Neural cell (in vitro differentiated cells): ENCODE results near the gene LTN1. TPM values are rescaled to one million over a fixed set of nuclear protein-coding genes. Genes with fewer than 3 reads are reported as not detected.
"Not testable (repeated sequence)": the region's sequence is repeated elsewhere in the genome, so short reads cannot be mapped to it uniquely, and the experiment has no call there.

Experiments used
- H2AFZ ChIP-seq: fragments of 200-600, 300-800 bp; sonication (generic), shearing (Covaris generic); 2 replicates; pipeline ENCODE4 v1.6.0; 2014; ENCODE audit warnings: low read depth, mild to moderate bottlenecking, antibody characterized with exemption, low read length, moderate library complexity
- H3F3A ChIP-seq: fragments of 200-600 bp; shearing (Covaris generic); 2 replicates; pipeline ENCODE4 v1.6.1; 2016; ENCODE audit warnings: mild to moderate bottlenecking, moderate library complexity, mixed read lengths, antibody characterized with exemption, low read length; ENCODE audit not compliant: insufficient read depth, poor library complexity, severe bottlenecking
- H3K27ac ChIP-seq: fragments of 200-600, 300-800 bp; sonication (generic), shearing (Covaris generic); 2 replicates; pipeline ENCODE4 v1.5.1; 2014; ENCODE audit warnings: mild to moderate bottlenecking, low read length, moderate library complexity
- H3K27me3 ChIP-seq: fragments of 300-800, 200-600 bp; sonication (generic), shearing (Covaris generic); 2 replicates; pipeline ENCODE4 v1.6.0; 2014; ENCODE audit warnings: mild to moderate bottlenecking, low read depth, low read length, moderate library complexity; ENCODE audit not compliant: insufficient read depth
- H3K36me3 ChIP-seq: fragments of 300-800, 200-600 bp; sonication (generic), shearing (Covaris generic); 2 replicates; pipeline ENCODE4 v1.5.1; 2014; ENCODE audit warnings: mild to moderate bottlenecking, antibody characterized with exemption, low read length, moderate library complexity; ENCODE audit not compliant: insufficient read depth
- H3K4me2 ChIP-seq: fragments of 300-800, 200-600 bp; sonication (generic), shearing (Covaris generic); 2 replicates; pipeline ENCODE4 v1.6.0; 2014; ENCODE audit warnings: mild to moderate bottlenecking, low read length
- H3K4me3 ChIP-seq: fragments of 300-800, 200-600 bp; sonication (generic), shearing (Covaris generic); 2 replicates; pipeline ENCODE4 v1.5.1; 2014; ENCODE audit warnings: mild to moderate bottlenecking, low read length, moderate library complexity
- H3K79me2 ChIP-seq: fragments of 200-600 bp; shearing (Covaris generic); replicated peaks from 2 replicates; pipeline ENCODE4 v1.6.0; 2014; ENCODE audit warnings: mild to moderate bottlenecking, low read length, moderate library complexity; ENCODE audit not compliant: insufficient read depth
- H3K9ac ChIP-seq: fragments of 300-800, 200-600 bp; sonication (generic), shearing (Covaris generic); 2 replicates; pipeline ENCODE4 v1.6.1; 2016; ENCODE audit warnings: mild to moderate bottlenecking, low read length, mixed read lengths
- H3K9me2 ChIP-seq: fragments of 200-600 bp; shearing (Covaris generic); 2 replicates; pipeline ENCODE4 v1.6.1; 2016; ENCODE audit warnings: mild to moderate bottlenecking, low read length, mixed read lengths; ENCODE audit not compliant: insufficient read depth
- H3K9me3 ChIP-seq: fragments of 200-600, 300-800 bp; sonication (generic), shearing (Covaris generic); 2 replicates; pipeline ENCODE4 v1.6.1; 2016; ENCODE audit warnings: mild to moderate bottlenecking, mixed run types, low read length, moderate library complexity, mixed read lengths
- H4K20me1 ChIP-seq: fragments of 200-600 bp; shearing (Covaris generic); 2 replicates; pipeline ENCODE4 v1.6.1; 2016; ENCODE audit warnings: mild to moderate bottlenecking, mixed run types; ENCODE audit not compliant: insufficient read depth
- CTCF ChIP-seq: fragments of 450-650 bp; IDR thresholded peaks from 2 replicates; pipeline ENCODE4 v1.5.1; 2014; ENCODE audit warnings: antibody characterized with exemption, mild to moderate bottlenecking, moderate library complexity; ENCODE audit not compliant: poor library complexity, severe bottlenecking
- EP300 ChIP-seq: fragments of 450-650 bp; conservative IDR thresholded peaks from 2 replicates; pipeline ENCODE4 v1.6.1; 2014; ENCODE audit warnings: antibody characterized with exemption, mild to moderate bottlenecking, moderate library complexity; ENCODE audit not compliant: poor library complexity, severe bottlenecking
- EZH2 ChIP-seq: fragments of 200-600, 300-800 bp; shearing (Covaris generic), sonication (generic); IDR thresholded peaks from 2 replicates; pipeline ENCODE4 v1.6.1; 2014; ENCODE audit warnings: antibody characterized with exemption, low read length, borderline replicate concordance, mild to moderate bottlenecking; ENCODE audit not compliant: insufficient read depth, poor library complexity, severe bottlenecking
- MXI1 ChIP-seq: fragments of 450-650 bp; conservative IDR thresholded peaks from 2 replicates; pipeline ENCODE4 v1.6.1; 2014; ENCODE audit warnings: antibody characterized with exemption, mild to moderate bottlenecking; ENCODE audit not compliant: poor library complexity, severe bottlenecking
- POLR2AphosphoS5 ChIP-seq: IDR thresholded peaks from 2 replicates; pipeline ENCODE4 v1.6.1; 2012
- RAD21 ChIP-seq: fragments of 450-650 bp; conservative IDR thresholded peaks from 2 replicates; pipeline ENCODE4 v1.6.1; 2014; ENCODE audit warnings: antibody characterized with exemption, mild to moderate bottlenecking, moderate library complexity
- REST ChIP-seq: IDR thresholded peaks from 2 replicates; pipeline ENCODE4 v1.6.1; 2012; ENCODE audit warnings: borderline replicate concordance
- SMC3 ChIP-seq: fragments of 450-650 bp; conservative IDR thresholded peaks from 2 replicates; pipeline ENCODE4 v1.6.1; 2014; ENCODE audit warnings: antibody characterized with exemption, mild to moderate bottlenecking, moderate library complexity; ENCODE audit not compliant: poor library complexity
- TAF1 ChIP-seq: IDR thresholded peaks from 2 replicates; pipeline ENCODE4 v1.6.1; 2012; ENCODE audit warnings: low read depth
- polyA plus RNA-seq: library from polyadenylated mRNA; depleted of rRNA; stranded (reverse); fragments of >200 nt; gene quantifications from 2 replicates; pipeline ENCODE4 v1.2.3, GENCODE V29; 2014

Gene LTN1
- polyA plus RNA-seq, 1 donor from 2014 or later, result 62.1 TPM

GRCh38 chr21:28932717-28933116, 60.0 kb downstream of the LTN1 start:
- peaks cover 11% of the 10 kb centered on the region for H3K36me3 ChIP-seq
- H3K4me3 ChIP-seq, result no peak overlapping the region
- H3K9ac ChIP-seq, result no peak overlapping the region
- H4K20me1 ChIP-seq, result no peaks in the 10 kb centered on the region
- H3K27me3 ChIP-seq, result no peaks in the 10 kb centered on the region
- TF ChIP-seq EP300, result no peak
- TF ChIP-seq POLR2AphosphoS5, result no peak
- TF ChIP-seq MXI1, result no peak
- no peak for TF ChIP-seq SMC3
- no peak for TF ChIP-seq CTCF
- no peak for TF ChIP-seq RAD21
- TF ChIP-seq REST, result no peak
- TF ChIP-seq TAF1, result no peak
- TF ChIP-seq EZH2, result no peak
- H3K79me2 ChIP-seq, result no peaks in the 10 kb centered on the region
- no peaks in the 10 kb centered on the region for H3F3A ChIP-seq
- no peaks in the 10 kb centered on the region for H3K9me2 ChIP-seq
- H3K9me3 ChIP-seq, result no peaks in the 10 kb centered on the region
- no peak overlapping the region for H3K4me2 ChIP-seq
- H2AFZ ChIP-seq, result no peak overlapping the region
- H3K27ac ChIP-seq, result no peak overlapping the region

- not testable (repeated sequence) for H3K4me2 ChIP-seq, H3K79me2 ChIP-seq, H3K27me3 ChIP-seq, H3K9me3 ChIP-seq, H3F3A ChIP-seq, H3K9me2 ChIP-seq, H3K27ac ChIP-seq, H4K20me1 ChIP-seq, H2AFZ ChIP-seq, H3K4me3 ChIP-seq, H3K9ac ChIP-seq
- H3K36me3 ChIP-seq, result peaks cover 11% of the 10 kb centered on the region
Observed at GRCh38 chr21:28931708-28932372, 60.8 kb downstream of the LTN1 start.
